ENCODE data around the gene DUSP28.

DNA sequence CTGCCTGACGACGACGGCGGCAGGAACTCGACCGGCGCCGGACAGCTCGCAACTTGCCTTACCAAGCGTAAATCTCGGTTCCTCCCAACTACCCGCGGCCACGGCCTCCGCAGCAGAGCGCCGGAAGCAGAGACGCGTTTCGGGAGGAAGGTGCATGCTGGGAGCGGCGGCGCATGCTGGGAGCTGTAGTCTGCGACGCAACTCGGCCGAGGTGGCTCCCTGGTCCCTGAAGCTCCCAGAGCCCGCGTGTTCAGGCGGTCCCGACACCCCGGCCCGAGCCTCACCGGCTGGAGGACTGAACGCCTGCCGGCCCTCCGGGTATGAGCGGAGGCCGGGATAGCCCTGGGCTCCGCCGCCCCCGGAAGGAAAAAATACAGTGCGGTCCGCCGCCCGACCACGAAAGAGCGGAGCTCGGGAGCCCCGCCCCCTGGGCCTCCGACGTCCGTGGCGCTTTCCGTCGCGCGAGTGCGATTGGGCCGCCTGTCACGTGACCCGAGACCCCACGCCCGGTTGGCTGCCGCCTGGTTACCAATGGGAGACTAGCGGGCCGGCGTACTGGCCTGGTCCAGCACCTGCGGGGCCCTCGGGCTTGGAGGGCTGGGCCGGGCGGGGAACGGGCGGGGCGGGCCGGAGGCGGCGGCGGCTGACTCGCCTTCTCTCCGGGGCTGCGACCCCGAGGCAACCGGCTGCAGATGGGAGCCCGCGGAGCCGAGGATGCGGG, 26.2 kb downstream of the DUSP28 start, which contains the start of gene CAPN10:
- TF ChIP-seq CTCF (conservative IDR thresholded peaks at IDR 0.05) (no peak), ZFX (IDR thresholded peaks at IDR 0.05) (peak; percentile 59)
